K562 (cell line): Measurements from ENCODE around the gene THAP2.

Source experiments
- ATF3 ChIP-seq, 2 experiments: fragments of 450-650 bp in 1 of 2; sonication (generic) in 1 of 2; formaldehyde crosslinking in 1 of 2; IDR thresholded peaks in 1 of 2; conservative IDR thresholded peaks in 1 of 2; 2 replicates each; pipeline versions ENCODE4 v1.6.1 to v1.8.1; 2016 to 2023; ENCODE audit warnings: mild to moderate bottlenecking in 2 of 2, moderate library complexity in 2 of 2, inconsistent platforms in 1 of 2, missing genetic modification reagents in 1 of 2
- CEBPB ChIP-seq: fragments of 450-650 bp; IDR thresholded peaks from 2 replicates; pipeline ENCODE4 v1.6.1; 2016; ENCODE audit warnings: missing genetic modification characterization, missing compliant biosample characterization
- CTCF ChIP-seq, 3 experiments: IDR thresholded peaks in 2 of 3; conservative IDR thresholded peaks in 1 of 3; 2 replicates each; pipeline ENCODE4 v1.5.1; 2011 to 2012; ENCODE audit warnings: low read length in 3 of 3, mild to moderate bottlenecking in 3 of 3, control low read depth in 2 of 3, improper control_type of control experiment in 1 of 3, inconsistent platforms in 1 of 3, low read depth in 1 of 3, mixed read lengths in 1 of 3, moderate library complexity in 1 of 3; ENCODE audit not compliant: insufficient read depth in 2 of 3
- FOXM1 ChIP-seq, 2 experiments: fragments of 450-650 bp in 1 of 2; sonication (generic) in 1 of 2; formaldehyde crosslinking in 1 of 2; IDR thresholded peaks; 2 replicates each; pipeline versions ENCODE4 v1.6.1 to v1.9.0; 2017 to 2022; ENCODE audit warnings: low read depth in 2 of 2, mild to moderate bottlenecking in 2 of 2, missing genetic modification reagents in 1 of 2, moderate library complexity in 1 of 2
- HIVEP1 ChIP-seq: fragments of 250-450 bp; sonication (Bioruptor Pico); IDR thresholded peaks from 2 replicates; pipeline ENCODE4 v1.4.0; 2020; ENCODE audit warnings: mild to moderate bottlenecking
- JUNB ChIP-seq: fragments of 450-650 bp; formaldehyde crosslinking; conservative IDR thresholded peaks from 2 replicates; pipeline ENCODE4 v1.4.0; 2020; ENCODE audit warnings: mild to moderate bottlenecking
- KDM4B ChIP-seq, 2 experiments: fragments of 450-650 bp in 1 of 2; sonication (generic) in 1 of 2; IDR thresholded peaks; 2 replicates each; pipeline ENCODE4 v1.6.1; 2016 to 2017; ENCODE audit warnings: borderline replicate concordance in 2 of 2, antibody characterized with exemption in 1 of 2, low read depth in 1 of 2, mild to moderate bottlenecking in 1 of 2
- RB1 ChIP-seq: fragments of 450-650 bp; IDR thresholded peaks from 2 replicates; pipeline ENCODE4 v1.6.1; 2017; ENCODE audit warnings: low read depth, mild to moderate bottlenecking
- SMAD4 ChIP-seq: fragments of 250-450 bp; sonication (Bioruptor Pico); conservative IDR thresholded peaks from 2 replicates; pipeline ENCODE4 v1.8.0; 2021; ENCODE audit warnings: inconsistent platforms, mild to moderate bottlenecking, moderate library complexity
- SP1 ChIP-seq: sonication (generic); formaldehyde crosslinking; IDR thresholded peaks from 2 replicates; pipeline ENCODE4 v1.8.1; 2022; ENCODE audit warnings: mild to moderate bottlenecking, missing genetic modification reagents
- ZBTB33 ChIP-seq: sonication (generic); formaldehyde crosslinking; IDR thresholded peaks from 2 replicates; pipeline ENCODE4 v1.8.1; 2023; ENCODE audit warnings: mild to moderate bottlenecking, missing genetic modification reagents

- TF ChIP-seq ZBTB33 (CRISPR knock-in tag) (0 out of 2 replicates have a peak, but pooled peaks have one; percentile 13), JUNB (CRISPR knock-in tag) (no peak), KDM4B (IDR thresholded peaks at IDR 0.05; ENCODE audit: borderline replicate concordance in 2 of 2, low read depth in 1 of 2) (no peak), SP1 (CRISPR knock-in tag) (no peak), FOXM1 (IDR thresholded peaks at IDR 0.05; ENCODE audit: low read depth) (no peak), FOXM1 (CRISPR knock-in tag; IDR thresholded peaks at IDR 0.05; ENCODE audit: low read depth) (no peak), SMAD4 (CRISPR knock-in tag) (no peak), HIVEP1 (CRISPR knock-in tag) (no peak), CEBPB (tag) (no peak), CTCF (IDR thresholded peaks at IDR 0.05 in 2 of 3, conservative IDR thresholded peaks at IDR 0.05 in 1 of 3; ENCODE audit: insufficient read depth in 2 of 3, low read depth in 1 of 3, low read length in 3 of 3) (peak; percentile 43 to 68 (median 66); a peak in 5 of 6 replicates), RB1 (no peak), ATF3 (IDR thresholded peaks at IDR 0.05) (no peak), ATF3 (CRISPR knock-in tag; conservative IDR thresholded peaks at IDR 0.05) (no peak)
These were observed 27.4 kb upstream of the THAP2 start for GRCh38 chr12:71636704-71637115.
